ENCODE data around the gene ARID2. TPM values are rescaled to one million over a fixed set of nuclear protein-coding genes. Genes with fewer than 3 reads are reported as not detected.

ARID2 gene
- polyA plus RNA-seq, 1 experiment: 18.5 TPM

DNA sequence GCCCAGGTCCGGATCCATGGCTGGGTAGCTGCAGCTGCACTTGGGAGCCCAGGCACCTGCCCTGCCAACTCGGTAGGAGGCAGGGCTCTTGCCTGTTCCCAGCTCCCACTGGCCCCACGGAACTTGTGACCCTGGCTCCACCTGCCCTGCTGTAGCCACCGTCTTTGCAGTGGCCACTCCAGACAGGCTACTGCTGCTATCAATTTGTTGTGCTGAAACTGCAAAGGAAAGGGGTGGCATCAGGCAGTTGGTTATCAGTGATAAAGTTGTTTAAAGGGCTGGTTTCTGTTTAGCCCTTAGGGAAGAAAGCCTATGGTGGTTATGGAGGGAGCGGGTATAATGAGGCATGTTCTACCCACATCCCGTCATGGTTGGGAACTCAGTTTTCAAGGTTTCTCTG lies 32.1 kb upstream of the ARID2 start:
- DNase-seq (ENCODE audit: low read depth, low spot score): no peak
- Histone ChIP-seq H3K27ac (ENCODE audit: low read depth, low read length) (no peak overlapping the region), H3K27me3 (ENCODE audit: control insufficient read depth, insufficient read depth, low read length) (no peaks in the 10 kb centered on the region), H3K9me3 (ENCODE audit: control insufficient read depth, insufficient read depth, low read length) (peaks cover 18% of the 10 kb centered on the region), H3K4me3 (ENCODE audit: low read depth, low read length) (no peak overlapping the region)
- ChIA-PET POLR2A (no interaction called here), CTCF (interaction anchor here (1.2 kb wide), 1 partner anchor 154 kb away, joined by 3 read pairs; no protein-coding TSS in a partner anchor)
- TF ChIP-seq, protein P1, sequence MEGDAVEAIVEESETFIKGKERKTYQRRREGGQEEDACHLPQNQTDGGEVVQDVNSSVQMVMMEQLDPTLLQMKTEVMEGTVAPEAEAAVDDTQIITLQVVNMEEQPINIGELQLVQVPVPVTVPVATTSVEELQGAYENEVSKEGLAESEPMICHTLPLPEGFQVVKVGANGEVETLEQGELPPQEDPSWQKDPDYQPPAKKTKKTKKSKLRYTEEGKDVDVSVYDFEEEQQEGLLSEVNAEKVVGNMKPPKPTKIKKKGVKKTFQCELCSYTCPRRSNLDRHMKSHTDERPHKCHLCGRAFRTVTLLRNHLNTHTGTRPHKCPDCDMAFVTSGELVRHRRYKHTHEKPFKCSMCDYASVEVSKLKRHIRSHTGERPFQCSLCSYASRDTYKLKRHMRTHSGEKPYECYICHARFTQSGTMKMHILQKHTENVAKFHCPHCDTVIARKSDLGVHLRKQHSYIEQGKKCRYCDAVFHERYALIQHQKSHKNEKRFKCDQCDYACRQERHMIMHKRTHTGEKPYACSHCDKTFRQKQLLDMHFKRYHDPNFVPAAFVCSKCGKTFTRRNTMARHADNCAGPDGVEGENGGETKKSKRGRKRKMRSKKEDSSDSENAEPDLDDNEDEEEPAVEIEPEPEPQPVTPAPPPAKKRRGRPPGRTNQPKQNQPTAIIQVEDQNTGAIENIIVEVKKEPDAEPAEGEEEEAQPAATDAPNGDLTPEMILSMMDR (IDR thresholded peaks at IDR 0.05; ENCODE audit: low read depth, low read length): no peak

DNA sequence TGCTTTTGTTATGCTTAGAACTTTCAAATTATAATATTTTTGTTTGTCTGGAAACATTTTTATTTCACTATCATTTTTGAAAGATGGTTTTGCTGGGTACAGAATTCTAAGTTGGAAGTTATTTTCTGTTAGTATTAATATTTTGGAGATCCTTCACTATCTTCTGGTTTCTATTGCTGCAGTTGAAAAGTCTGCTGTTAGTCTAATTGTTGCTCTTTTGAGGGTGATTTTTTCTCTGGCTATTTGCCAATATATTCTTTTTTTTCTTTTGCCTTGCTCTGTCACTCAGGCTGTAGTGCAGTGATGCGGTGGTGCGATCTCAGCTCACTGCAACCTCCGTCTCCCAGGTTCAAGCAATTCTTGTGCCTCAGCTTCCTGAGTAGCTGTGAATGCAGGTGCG lies 28.2 kb upstream of the ARID2 start:
- no peak for DNase-seq (ENCODE audit: low read depth, low spot score)
- TF ChIP-seq, protein P1 (IDR thresholded peaks at IDR 0.05; ENCODE audit: low read depth, low read length): no peak
- no peak overlapping the region for H3K4me3 ChIP-seq (ENCODE audit: low read depth, low read length)
- no peaks in the 10 kb centered on the region for H3K27me3 ChIP-seq (ENCODE audit: control insufficient read depth, insufficient read depth, low read length)
- POLR2A ChIA-PET: no interaction called here
- no peak overlapping the region for H3K27ac ChIP-seq (ENCODE audit: low read depth, low read length)
- peaks cover 13% of the 10 kb centered on the region for H3K9me3 ChIP-seq (ENCODE audit: control insufficient read depth, insufficient read depth, low read length)
- CTCF ChIA-PET: no interaction called here

DNA sequence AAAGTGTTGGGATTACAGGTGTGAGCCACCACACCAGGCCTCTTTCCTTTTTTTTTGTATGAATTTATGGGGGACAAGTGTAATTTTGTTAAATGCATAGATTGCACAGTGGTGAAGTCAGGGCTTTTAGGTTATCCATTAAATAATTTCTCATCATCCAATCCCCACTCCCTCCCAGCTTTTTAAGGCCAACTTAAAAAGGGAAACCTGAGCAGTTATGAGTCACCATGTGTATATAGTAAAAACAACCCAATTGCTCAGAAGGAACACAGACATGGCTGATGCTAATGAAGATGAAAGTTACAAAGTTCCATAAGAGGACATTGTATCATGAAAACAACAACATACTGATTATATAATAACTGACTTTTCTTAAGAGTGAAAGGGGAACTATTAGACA lies 25.6 kb upstream of the ARID2 start:
- peak; percentile 27 for DNase-seq (ENCODE audit: low read depth, low spot score)
- H3K27me3 ChIP-seq (ENCODE audit: control insufficient read depth, insufficient read depth, low read length): no peaks in the 10 kb centered on the region
- H3K27ac ChIP-seq (ENCODE audit: low read depth, low read length): no peak overlapping the region
- TF ChIP-seq, protein P1 (IDR thresholded peaks at IDR 0.05; ENCODE audit: low read depth, low read length): no peak
- ChIA-PET POLR2A (interaction anchor here (0.8 kb wide), 1 partner anchor 9 kb away, joined by 3 read pairs; no protein-coding TSS in a partner anchor), CTCF (no interaction called here)
- H3K4me3 ChIP-seq (ENCODE audit: low read depth, low read length): no peak overlapping the region
- peaks cover 4% of the 10 kb centered on the region; the same call in 1 of the 2 replicates for H3K9me3 ChIP-seq (ENCODE audit: control insufficient read depth, insufficient read depth, low read length)

DNA sequence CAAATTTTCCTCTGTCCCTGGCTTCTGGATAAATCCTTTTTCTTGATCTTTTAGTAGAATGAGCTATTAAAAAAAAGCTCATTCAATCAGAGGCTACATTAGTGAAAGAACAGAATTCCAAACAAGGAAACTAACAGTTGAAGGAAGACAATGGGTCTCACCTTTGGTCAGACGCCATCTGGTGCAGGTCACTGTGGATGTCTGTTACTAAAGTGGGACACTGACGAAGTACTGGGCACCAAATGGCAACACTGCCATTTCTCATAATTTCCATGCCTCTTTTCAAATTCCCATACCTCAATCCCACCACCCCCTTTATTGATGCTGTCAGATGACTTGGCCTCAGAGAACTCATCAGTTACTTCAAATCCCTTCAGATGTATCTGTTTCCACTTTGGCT lies 24.5 kb upstream of the ARID2 start:
- TF ChIP-seq, protein P1 (IDR thresholded peaks at IDR 0.05; ENCODE audit: low read depth, low read length): no peak
- Histone ChIP-seq H3K4me3 (ENCODE audit: low read depth, low read length) (no peak overlapping the region), H3K9me3 (ENCODE audit: control insufficient read depth, insufficient read depth, low read length) (peaks cover 4% of the 10 kb centered on the region; the same call in 1 of the 2 replicates), H3K27ac (ENCODE audit: low read depth, low read length) (no peak overlapping the region), H3K27me3 (ENCODE audit: control insufficient read depth, insufficient read depth, low read length) (no peaks in the 10 kb centered on the region)
- ChIA-PET POLR2A (no interaction called here), CTCF (interaction anchor here (0.7 kb wide), 1 partner anchor 20 kb away, joined by 3 read pairs; no protein-coding TSS in a partner anchor)
- DNase-seq (ENCODE audit: low read depth, low spot score): no peak

DNA sequence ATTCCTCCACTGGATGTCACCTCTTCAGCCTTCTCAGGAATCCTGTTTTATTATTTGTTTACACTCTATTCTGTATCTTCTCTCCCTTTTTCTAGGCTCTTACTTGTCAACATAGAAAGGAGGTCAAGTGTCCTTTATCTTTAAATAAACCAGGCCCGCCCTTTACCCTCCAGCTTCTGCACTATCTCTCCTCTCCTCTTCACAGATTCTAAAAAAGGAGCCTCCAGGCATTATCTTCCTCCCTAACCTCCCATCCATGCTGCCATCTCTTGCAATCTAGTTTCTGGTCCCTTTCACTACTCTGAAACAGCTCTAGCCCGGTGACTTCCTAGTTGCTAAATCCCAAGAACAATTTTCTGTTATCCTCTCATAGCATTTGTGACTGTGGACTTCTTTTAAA lies 24.1 kb upstream of the ARID2 start:
- no peak for DNase-seq (ENCODE audit: low read depth, low spot score)
- Histone ChIP-seq H3K9me3 (ENCODE audit: control insufficient read depth, insufficient read depth, low read length) (peaks cover 4% of the 10 kb centered on the region; the same call in 1 of the 2 replicates), H3K27ac (ENCODE audit: low read depth, low read length) (no peak overlapping the region), H3K27me3 (ENCODE audit: control insufficient read depth, insufficient read depth, low read length) (no peaks in the 10 kb centered on the region), H3K4me3 (ENCODE audit: low read depth, low read length) (no peak overlapping the region)
- ChIA-PET POLR2A (no interaction called here), CTCF (interaction anchor here (0.7 kb wide), 1 partner anchor 19 kb away, joined by 3 read pairs; no protein-coding TSS in a partner anchor)
- TF ChIP-seq, protein P1 (IDR thresholded peaks at IDR 0.05; ENCODE audit: low read depth, low read length): no peak
